ENCODE data around the gene YIPF3. TPM values are rescaled to one million over a fixed set of nuclear protein-coding genes. Genes with fewer than 3 reads are reported as not detected.

The YIPF3 gene
- total RNA-seq, 1 donor from 2014 or later: 122 TPM

DNA sequence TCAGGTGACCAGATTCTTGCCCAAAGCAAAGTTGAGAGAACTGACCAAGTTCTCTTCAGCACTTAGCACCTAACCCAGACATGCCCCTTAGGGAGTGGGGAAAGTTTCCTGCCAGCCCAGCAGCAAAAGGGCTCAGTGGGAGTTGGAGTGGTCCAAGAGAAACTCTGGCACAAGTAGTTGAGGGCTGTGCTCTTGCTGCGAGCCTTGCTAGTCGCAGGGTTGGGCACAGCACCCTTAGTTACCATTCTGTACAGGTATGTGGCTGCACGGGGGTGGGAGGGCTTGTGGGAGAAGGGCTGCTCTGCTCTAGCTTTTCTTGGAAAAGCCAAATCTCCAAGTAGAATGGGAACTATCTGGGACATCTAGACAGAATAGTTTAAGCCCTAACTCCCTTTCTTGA lies 6.6 kb upstream of the YIPF3 start:
- H3K4me1 Mint-ChIP-seq (ENCODE audit: unreplicated experiment): no peaks in the 10 kb centered on the region
- H3K9me3 Mint-ChIP-seq: no peaks in the 10 kb centered on the region
- H3K27ac Mint-ChIP-seq: no peak overlapping the region
- TF ChIP-seq, protein P1, sequence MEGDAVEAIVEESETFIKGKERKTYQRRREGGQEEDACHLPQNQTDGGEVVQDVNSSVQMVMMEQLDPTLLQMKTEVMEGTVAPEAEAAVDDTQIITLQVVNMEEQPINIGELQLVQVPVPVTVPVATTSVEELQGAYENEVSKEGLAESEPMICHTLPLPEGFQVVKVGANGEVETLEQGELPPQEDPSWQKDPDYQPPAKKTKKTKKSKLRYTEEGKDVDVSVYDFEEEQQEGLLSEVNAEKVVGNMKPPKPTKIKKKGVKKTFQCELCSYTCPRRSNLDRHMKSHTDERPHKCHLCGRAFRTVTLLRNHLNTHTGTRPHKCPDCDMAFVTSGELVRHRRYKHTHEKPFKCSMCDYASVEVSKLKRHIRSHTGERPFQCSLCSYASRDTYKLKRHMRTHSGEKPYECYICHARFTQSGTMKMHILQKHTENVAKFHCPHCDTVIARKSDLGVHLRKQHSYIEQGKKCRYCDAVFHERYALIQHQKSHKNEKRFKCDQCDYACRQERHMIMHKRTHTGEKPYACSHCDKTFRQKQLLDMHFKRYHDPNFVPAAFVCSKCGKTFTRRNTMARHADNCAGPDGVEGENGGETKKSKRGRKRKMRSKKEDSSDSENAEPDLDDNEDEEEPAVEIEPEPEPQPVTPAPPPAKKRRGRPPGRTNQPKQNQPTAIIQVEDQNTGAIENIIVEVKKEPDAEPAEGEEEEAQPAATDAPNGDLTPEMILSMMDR (conservative IDR thresholded peaks at IDR 0.05): no peak
- H3K27me3 Mint-ChIP-seq: no peaks in the 10 kb centered on the region
- no peak overlapping the region for H3K4me3 Mint-ChIP-seq
- H3K36me3 Mint-ChIP-seq: peaks cover 21% of the 10 kb centered on the region
- DNase-seq (ENCODE audit: extremely low spot score, unreplicated experiment): no peak

DNA sequence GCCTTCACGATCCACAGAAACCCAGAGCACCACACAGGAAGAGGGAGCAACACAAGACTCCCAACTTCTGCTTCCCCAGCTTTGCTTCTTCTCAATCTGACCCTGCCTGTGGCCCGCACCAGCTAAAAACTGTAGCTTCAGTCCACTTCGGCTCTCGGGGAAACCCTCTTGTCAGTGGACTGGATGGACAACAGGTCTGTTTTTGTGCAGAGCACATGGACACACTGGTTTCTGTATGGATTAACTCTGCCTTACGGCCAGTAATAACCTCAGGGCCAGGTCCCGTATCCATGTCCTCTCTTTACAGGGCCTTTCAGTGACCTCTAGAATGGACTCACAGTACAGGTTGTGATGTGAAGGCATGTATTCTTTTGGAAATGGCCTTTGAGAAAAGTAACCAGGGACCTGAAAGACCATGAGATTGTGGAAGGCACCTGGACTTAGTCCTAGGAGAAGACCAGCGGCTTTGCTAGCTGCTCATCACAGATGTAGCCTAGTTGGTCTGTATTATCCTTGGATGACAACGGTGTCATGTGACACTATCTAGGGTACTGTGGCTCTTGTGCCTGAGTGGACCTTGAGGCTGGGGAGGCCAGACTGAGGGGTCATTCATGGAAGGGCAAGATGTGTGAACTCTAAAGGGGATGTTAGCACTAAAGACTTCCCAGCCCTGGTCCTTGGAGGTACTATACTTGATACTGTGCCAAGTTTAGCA lies 6.0 kb upstream of the YIPF3 start:
- H3K27me3 Mint-ChIP-seq: no peaks in the 10 kb centered on the region
- no peak overlapping the region for H3K4me3 Mint-ChIP-seq
- DNase-seq (ENCODE audit: extremely low spot score, unreplicated experiment): no peak
- H3K9me3 Mint-ChIP-seq: no peaks in the 10 kb centered on the region
- H3K4me1 Mint-ChIP-seq (ENCODE audit: unreplicated experiment): no peaks in the 10 kb centered on the region
- H3K36me3 Mint-ChIP-seq: peaks cover 21% of the 10 kb centered on the region
- TF ChIP-seq, protein P1 (conservative IDR thresholded peaks at IDR 0.05): no peak
- no peak overlapping the region for H3K27ac Mint-ChIP-seq

DNA sequence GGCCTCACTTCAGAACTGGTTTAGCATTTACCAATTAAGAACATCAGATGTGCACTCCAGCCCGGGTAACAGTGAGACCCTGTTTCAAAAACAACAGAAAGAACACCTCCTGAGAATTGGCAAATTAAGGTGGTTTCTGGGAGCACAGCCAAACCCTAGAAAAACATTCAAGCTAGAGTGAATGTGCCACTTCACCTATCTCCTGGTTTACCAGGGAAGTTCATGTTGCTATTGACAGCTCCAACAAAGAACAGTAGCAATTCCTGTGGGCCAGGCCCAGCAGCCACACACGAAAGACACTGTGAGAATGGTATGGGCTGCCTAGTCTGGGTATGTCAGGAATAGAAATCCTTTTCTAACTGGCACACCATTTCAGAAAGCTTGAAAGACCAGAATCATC lies 5.1 kb upstream of the YIPF3 start:
- TF ChIP-seq, protein P1 (conservative IDR thresholded peaks at IDR 0.05): no peak
- Mint-ChIP-seq H3K27me3 (no peaks in the 10 kb centered on the region), H3K4me3 (no peak overlapping the region), H3K27ac (no peak overlapping the region), H3K4me1 (ENCODE audit: unreplicated experiment) (no peaks in the 10 kb centered on the region), H3K36me3 (peaks cover 21% of the 10 kb centered on the region), H3K9me3 (no peaks in the 10 kb centered on the region)
- DNase-seq (ENCODE audit: extremely low spot score, unreplicated experiment): no peak

DNA sequence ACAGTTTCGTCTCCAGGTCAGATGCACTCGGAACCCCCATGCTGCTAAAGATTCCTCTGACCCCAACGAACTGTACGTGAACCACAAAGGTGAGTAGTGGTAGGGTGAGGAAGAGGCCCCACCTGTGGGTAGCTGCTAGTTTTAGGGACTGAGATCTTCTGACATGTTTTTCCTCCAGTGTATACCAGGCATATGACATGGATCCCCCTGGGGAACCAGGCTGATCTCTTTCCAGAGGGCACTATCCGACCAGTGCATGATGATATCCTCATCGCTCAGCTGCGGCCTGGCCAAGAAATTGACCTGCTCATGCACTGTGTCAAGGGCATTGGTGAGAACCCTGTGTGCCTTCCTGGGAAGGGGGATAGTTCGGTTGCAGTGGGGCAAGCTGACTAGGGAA lies 3.4 kb upstream of the YIPF3 start:
- Mint-ChIP-seq H3K4me1 (ENCODE audit: unreplicated experiment) (peaks cover 7% of the 10 kb centered on the region), H3K4me3 (no peak overlapping the region), H3K27me3 (no peaks in the 10 kb centered on the region), H3K9me3 (no peaks in the 10 kb centered on the region), H3K36me3 (peaks cover 25% of the 10 kb centered on the region), H3K27ac (no peak overlapping the region)
- no peak for DNase-seq (ENCODE audit: extremely low spot score, unreplicated experiment)
- TF ChIP-seq, protein P1 (conservative IDR thresholded peaks at IDR 0.05): no peak

DNA sequence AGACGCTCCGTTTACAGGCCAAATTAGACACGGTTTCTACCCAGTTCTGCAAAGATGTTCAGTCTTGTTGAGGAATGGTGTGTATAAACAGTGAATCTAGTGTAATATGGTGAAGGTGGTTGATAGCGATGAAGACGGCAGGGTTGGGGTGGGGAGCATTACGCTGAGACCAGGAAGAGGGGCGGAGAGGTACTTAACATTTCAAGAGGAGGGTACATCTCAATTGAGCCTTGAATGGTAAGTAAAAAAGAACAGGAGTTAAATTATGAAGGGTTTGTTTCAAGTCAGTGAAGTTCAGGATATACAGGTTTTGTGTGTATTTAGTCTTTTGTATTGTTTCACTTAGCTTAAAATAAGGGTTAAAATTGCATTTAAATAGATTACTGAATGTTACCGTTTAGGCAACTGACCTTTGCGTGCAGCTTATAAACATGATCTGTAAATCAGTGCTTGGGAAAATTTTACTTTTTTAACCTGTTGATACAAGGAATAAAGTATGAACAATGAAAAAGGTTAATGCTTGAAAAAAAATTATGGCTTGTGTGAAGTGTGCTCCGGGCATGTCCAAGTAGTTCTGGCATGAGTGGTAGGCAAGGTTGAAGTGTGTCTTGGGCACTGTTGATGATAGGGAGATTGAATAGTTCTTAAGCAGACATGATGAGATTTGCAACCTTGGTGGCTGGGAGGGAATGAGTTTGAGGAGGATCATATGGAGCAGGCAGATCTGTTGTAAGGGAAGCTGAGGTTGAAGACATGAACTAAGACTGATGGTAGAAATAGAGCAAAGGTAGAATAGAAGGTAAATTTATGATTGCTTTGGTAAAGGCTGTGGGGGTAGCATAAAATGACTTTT lies 1.0 kb upstream of the YIPF3 start:
- H3K27ac Mint-ChIP-seq: no peak overlapping the region
- no peaks in the 10 kb centered on the region for H3K9me3 Mint-ChIP-seq
- H3K4me1 Mint-ChIP-seq (ENCODE audit: unreplicated experiment): peaks cover 7% of the 10 kb centered on the region
- H3K36me3 Mint-ChIP-seq: peaks cover 28% of the 10 kb centered on the region
- H3K4me3 Mint-ChIP-seq: no peak overlapping the region
- H3K27me3 Mint-ChIP-seq: no peaks in the 10 kb centered on the region
- TF ChIP-seq, protein P1 (conservative IDR thresholded peaks at IDR 0.05): no peak
- DNase-seq (ENCODE audit: extremely low spot score, unreplicated experiment): no peak

Measured in type B pancreatic cell (in vitro differentiated cells).